Sigmoid colon (tissue), 4 donors: ENCODE results near the gene FBXL7.

ENCODE experiments used
- POLR2AphosphoS5 ChIP-seq, 4 donors: sonication (generic); formaldehyde crosslinking; IDR thresholded peaks; one replicate each; pipeline ENCODE4 v1.6.1; 2017; ENCODE audit warnings: antibody characterized with exemption in 4 of 4
- TF ChIP-seq, protein P1 (sequence below), 4 experiments: fragments of 450-650 bp in 3 of 4; fragments of 200-600 bp in 1 of 4; IDR thresholded peaks; one replicate each; pipeline ENCODE4 v1.5.1; 2016 to 2019; ENCODE audit warnings: antibody characterized with exemption in 4 of 4, mild to moderate bottlenecking in 3 of 4, moderate library complexity in 2 of 4

GRCh38 chr5:15495026-15495425 lies 5.0 kb upstream of the FBXL7 start:
- TF ChIP-seq, protein P1, sequence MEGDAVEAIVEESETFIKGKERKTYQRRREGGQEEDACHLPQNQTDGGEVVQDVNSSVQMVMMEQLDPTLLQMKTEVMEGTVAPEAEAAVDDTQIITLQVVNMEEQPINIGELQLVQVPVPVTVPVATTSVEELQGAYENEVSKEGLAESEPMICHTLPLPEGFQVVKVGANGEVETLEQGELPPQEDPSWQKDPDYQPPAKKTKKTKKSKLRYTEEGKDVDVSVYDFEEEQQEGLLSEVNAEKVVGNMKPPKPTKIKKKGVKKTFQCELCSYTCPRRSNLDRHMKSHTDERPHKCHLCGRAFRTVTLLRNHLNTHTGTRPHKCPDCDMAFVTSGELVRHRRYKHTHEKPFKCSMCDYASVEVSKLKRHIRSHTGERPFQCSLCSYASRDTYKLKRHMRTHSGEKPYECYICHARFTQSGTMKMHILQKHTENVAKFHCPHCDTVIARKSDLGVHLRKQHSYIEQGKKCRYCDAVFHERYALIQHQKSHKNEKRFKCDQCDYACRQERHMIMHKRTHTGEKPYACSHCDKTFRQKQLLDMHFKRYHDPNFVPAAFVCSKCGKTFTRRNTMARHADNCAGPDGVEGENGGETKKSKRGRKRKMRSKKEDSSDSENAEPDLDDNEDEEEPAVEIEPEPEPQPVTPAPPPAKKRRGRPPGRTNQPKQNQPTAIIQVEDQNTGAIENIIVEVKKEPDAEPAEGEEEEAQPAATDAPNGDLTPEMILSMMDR (IDR thresholded peaks at IDR 0.05): no peak
- TF ChIP-seq POLR2AphosphoS5 (IDR thresholded peaks at IDR 0.05): no peak
